Measurements from ENCODE around the gene LTN1. TPM values are rescaled to one million over a fixed set of nuclear protein-coding genes. Genes with fewer than 3 reads are reported as not detected.
A peak's percentile ranks its signal among the peaks of the same experiment; 100 is the strongest.
"Not testable (repeated sequence)": the region's sequence is repeated elsewhere in the genome, so short reads cannot be mapped to it uniquely, and the experiment has no call there.

The LTN1 gene
- total and polyA plus RNA-seq, 2 donors from 2014 or later: 3.6 to 25.0 TPM

DNA sequence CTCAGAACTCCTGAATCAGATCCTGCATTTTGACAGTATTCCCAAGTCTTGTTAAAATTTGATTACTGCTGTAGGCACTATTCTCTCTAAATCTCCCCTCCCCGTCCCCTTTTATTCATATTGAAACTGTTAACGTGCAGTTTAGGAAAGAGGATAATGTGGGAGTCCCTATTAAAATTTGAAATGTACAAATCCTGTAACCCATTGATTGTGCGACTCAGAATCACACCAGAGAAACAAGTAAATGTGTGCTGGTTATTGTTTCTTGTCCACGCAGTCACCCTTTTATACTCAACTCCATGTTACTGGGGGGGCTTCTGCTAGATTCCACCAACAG lies 584 bp upstream of the LTN1 start:
- FAIRE-seq (no peak), DNase-seq (no peak)
- Histone ChIP-seq H3K36me3 (ENCODE audit: control insufficient read depth in 2 of 3, insufficient read depth in 3 of 3, low read length in 3 of 3) (no peaks in the 10 kb centered on the region), H3K4me3 (ENCODE audit: low read length in 3 of 3) (peak overlapping the region; percentile 78 to 95 (median 93)), H3K27ac (ENCODE audit: low read depth in 2 of 2, low read length in 2 of 2) (peak overlapping the region; percentile 17 to 88), H3K9me3 (ENCODE audit: control insufficient read depth in 2 of 3, insufficient read depth in 1 of 3, low read length in 3 of 3) (no peaks in the 10 kb centered on the region), H3K4me1 (ENCODE audit: control insufficient read depth in 2 of 3, insufficient read depth in 2 of 3, low read depth in 1 of 3, low read length in 3 of 3) (peaks cover 0 to 2% (median 0%) of the 10 kb centered on the region in 3 donors), H3K9ac (ENCODE audit: low read length in 3 of 3) (peak overlapping the region; percentile 28 to 97 (median 80)), H3K27me3 (ENCODE audit: control insufficient read depth, insufficient read depth, low read length) (no peaks in the 10 kb centered on the region)
- intact Hi-C loops (cut with DNase I): no loop called here
- TF ChIP-seq, protein P1, sequence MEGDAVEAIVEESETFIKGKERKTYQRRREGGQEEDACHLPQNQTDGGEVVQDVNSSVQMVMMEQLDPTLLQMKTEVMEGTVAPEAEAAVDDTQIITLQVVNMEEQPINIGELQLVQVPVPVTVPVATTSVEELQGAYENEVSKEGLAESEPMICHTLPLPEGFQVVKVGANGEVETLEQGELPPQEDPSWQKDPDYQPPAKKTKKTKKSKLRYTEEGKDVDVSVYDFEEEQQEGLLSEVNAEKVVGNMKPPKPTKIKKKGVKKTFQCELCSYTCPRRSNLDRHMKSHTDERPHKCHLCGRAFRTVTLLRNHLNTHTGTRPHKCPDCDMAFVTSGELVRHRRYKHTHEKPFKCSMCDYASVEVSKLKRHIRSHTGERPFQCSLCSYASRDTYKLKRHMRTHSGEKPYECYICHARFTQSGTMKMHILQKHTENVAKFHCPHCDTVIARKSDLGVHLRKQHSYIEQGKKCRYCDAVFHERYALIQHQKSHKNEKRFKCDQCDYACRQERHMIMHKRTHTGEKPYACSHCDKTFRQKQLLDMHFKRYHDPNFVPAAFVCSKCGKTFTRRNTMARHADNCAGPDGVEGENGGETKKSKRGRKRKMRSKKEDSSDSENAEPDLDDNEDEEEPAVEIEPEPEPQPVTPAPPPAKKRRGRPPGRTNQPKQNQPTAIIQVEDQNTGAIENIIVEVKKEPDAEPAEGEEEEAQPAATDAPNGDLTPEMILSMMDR (IDR thresholded peaks at IDR 0.05; ENCODE audit: borderline replicate concordance, extremely low read depth, insufficient read depth): no peak

DNA sequence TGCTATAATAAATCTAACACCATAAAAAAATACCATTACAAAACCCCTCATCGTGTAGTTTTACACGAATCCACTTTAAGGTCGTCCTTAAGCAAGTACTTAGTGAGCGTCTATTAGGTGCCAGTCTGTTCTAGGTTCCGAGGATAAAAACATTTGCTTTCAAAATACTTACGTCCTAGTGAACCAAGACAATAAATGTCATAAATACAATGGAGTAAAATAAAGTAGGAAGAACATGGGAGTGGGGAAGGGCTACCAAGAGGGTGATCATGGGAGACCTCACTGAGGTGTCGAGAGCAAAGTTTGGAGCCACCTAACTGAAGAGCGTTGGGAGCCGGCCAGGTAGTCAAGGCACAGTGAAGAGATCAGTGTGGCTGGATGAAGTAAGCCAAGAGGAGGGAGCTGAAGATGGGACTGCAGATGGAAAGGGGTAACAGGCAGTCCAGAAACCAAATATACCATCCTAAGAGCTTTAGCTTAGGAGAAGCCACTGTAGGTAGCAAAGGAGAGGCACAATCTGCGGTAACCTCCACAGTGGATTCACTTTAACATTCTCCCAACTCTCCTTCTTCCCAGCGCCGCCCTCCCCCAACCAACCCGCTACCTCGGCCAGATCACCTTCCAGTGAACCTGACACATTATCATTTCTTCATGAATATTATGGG lies 684 bp downstream of the LTN1 start:
- H3K9me3 ChIP-seq (ENCODE audit: control insufficient read depth in 2 of 3, insufficient read depth in 1 of 3, low read length in 3 of 3): no peaks in the 10 kb centered on the region
- H3K27me3 ChIP-seq (ENCODE audit: control insufficient read depth, insufficient read depth, low read length): no peaks in the 10 kb centered on the region
- peak overlapping the region; percentile 71 to 97 (median 85) for H3K9ac ChIP-seq (ENCODE audit: low read length in 3 of 3)
- no peaks in the 10 kb centered on the region for H3K36me3 ChIP-seq (ENCODE audit: control insufficient read depth in 2 of 3, insufficient read depth in 3 of 3, low read length in 3 of 3)
- H3K4me1 ChIP-seq (ENCODE audit: control insufficient read depth in 2 of 3, insufficient read depth in 2 of 3, low read depth in 1 of 3, low read length in 3 of 3): peaks cover 0 to 2% (median 0%) of the 10 kb centered on the region in 3 donors
- FAIRE-seq (no peak), DNase-seq (peak in 3 of 5 donors; percentile 15 to 38 (median 22))
- H3K4me3 ChIP-seq (ENCODE audit: low read length in 3 of 3): peak overlapping the region; percentile 81 to 100 (median 93)
- TF ChIP-seq, protein P1 (IDR thresholded peaks at IDR 0.05; ENCODE audit: borderline replicate concordance, extremely low read depth, insufficient read depth): no peak
- intact Hi-C loops (cut with DNase I): no loop called here
- peak overlapping the region; percentile 84 to 88 for H3K27ac ChIP-seq (ENCODE audit: low read depth in 2 of 2, low read length in 2 of 2)

GRCh38 chr21:28988146-28988545 lies 4.5 kb downstream of the LTN1 start:
- FAIRE-seq; H3K9me3 ChIP-seq (ENCODE audit: control insufficient read depth in 2 of 3, insufficient read depth in 1 of 3, low read length in 3 of 3); H3K36me3 ChIP-seq (ENCODE audit: control insufficient read depth in 2 of 3, insufficient read depth in 3 of 3, low read length in 3 of 3); intact Hi-C loops (cut with DNase I); DNase-seq; H3K9ac ChIP-seq (ENCODE audit: low read length in 3 of 3); H3K4me1 ChIP-seq (ENCODE audit: control insufficient read depth in 2 of 3, insufficient read depth in 2 of 3, low read depth in 1 of 3, low read length in 3 of 3); H3K27me3 ChIP-seq (ENCODE audit: control insufficient read depth, insufficient read depth, low read length); H3K4me3 ChIP-seq (ENCODE audit: low read length in 3 of 3); H3K27ac ChIP-seq (ENCODE audit: low read depth in 2 of 2, low read length in 2 of 2): not testable (repeated sequence)

- intact Hi-C loops (cut with DNase I): no loop called here
- Histone ChIP-seq H3K36me3 (ENCODE audit: control insufficient read depth in 2 of 3, insufficient read depth in 3 of 3, low read length in 3 of 3) (peaks cover 2 to 16% (median 12%) of the 10 kb centered on the region in 3 donors), H3K27ac (ENCODE audit: low read depth in 2 of 2, low read length in 2 of 2) (no peak overlapping the region), H3K4me1 (ENCODE audit: control insufficient read depth in 2 of 3, insufficient read depth in 2 of 3, low read depth in 1 of 3, low read length in 3 of 3) (no peaks in the 10 kb centered on the region), H3K27me3 (ENCODE audit: control insufficient read depth, insufficient read depth, low read length) (no peaks in the 10 kb centered on the region), H3K9me3 (ENCODE audit: control insufficient read depth in 2 of 3, insufficient read depth in 1 of 3, low read length in 3 of 3) (no peaks in the 10 kb centered on the region), H3K4me3 (ENCODE audit: low read length in 3 of 3) (no peak overlapping the region), H3K9ac (ENCODE audit: low read length in 3 of 3) (no peak overlapping the region)
- TF ChIP-seq, protein P1 (IDR thresholded peaks at IDR 0.05; ENCODE audit: borderline replicate concordance, extremely low read depth, insufficient read depth): no peak
- FAIRE-seq: no peak
- peak in 2 of 5 donors; percentile 31 to 76 for DNase-seq
Measured at GRCh38 chr21:28986677-28987076, 6.0 kb downstream of the LTN1 start.

Measured in kidney (tissue), 14 donors.